ENCODE measurements around the gene SLC16A9. TPM values are rescaled to one million over a fixed set of nuclear protein-coding genes. Genes with fewer than 3 reads are reported as not detected.

SLC16A9 gene
- polyA plus RNA-seq, 4 donors: 0.18 to 2.4 (median 0.25) TPM

- no peak overlapping the region for H3K27ac ChIP-seq (ENCODE audit: low read depth in 1 of 3, low read length in 2 of 3)
- no peaks in the 10 kb centered on the region for H3K36me3 ChIP-seq (ENCODE audit: control insufficient read depth in 3 of 3, insufficient read depth in 2 of 3, low read depth in 1 of 3, low read length in 3 of 3)
- no peaks in the 10 kb centered on the region for H3K9me3 ChIP-seq (ENCODE audit: control insufficient read depth in 2 of 2, insufficient read depth in 1 of 2, low read depth in 1 of 2, low read length in 1 of 2)
- DNase-seq (no peak), FAIRE-seq (no peak)
- no peak overlapping the region for H3K4me3 ChIP-seq (ENCODE audit: low read depth in 1 of 3, low read length in 3 of 3)
- H3K27me3 ChIP-seq (ENCODE audit: control insufficient read depth in 3 of 3, insufficient read depth in 3 of 3, low read length in 3 of 3): no peaks in the 10 kb centered on the region
- H3K4me1 ChIP-seq (ENCODE audit: control insufficient read depth in 3 of 3, insufficient read depth in 2 of 3, low read depth in 1 of 3, low read length in 2 of 3): peaks cover 0 to 5% (median 0%) of the 10 kb centered on the region in 3 donors
- WGBS, 3 donors: 45 to 69% (median 50%) methylated on average over 3 of the region's 3 CpGs
These were observed 83.2 kb downstream of the SLC16A9 start for GRCh38 chr10:59626523-59626869.

- H3K27ac ChIP-seq (ENCODE audit: low read depth in 1 of 3, low read length in 2 of 3): no peak overlapping the region
- no peaks in the 10 kb centered on the region for H3K9me3 ChIP-seq (ENCODE audit: control insufficient read depth in 2 of 2, insufficient read depth in 1 of 2, low read depth in 1 of 2, low read length in 1 of 2)
- no peaks in the 10 kb centered on the region for H3K36me3 ChIP-seq (ENCODE audit: control insufficient read depth in 3 of 3, insufficient read depth in 2 of 3, low read depth in 1 of 3, low read length in 3 of 3)
- no peaks in the 10 kb centered on the region for H3K27me3 ChIP-seq (ENCODE audit: control insufficient read depth in 3 of 3, insufficient read depth in 3 of 3, low read length in 3 of 3)
- H3K4me1 ChIP-seq (ENCODE audit: control insufficient read depth in 3 of 3, insufficient read depth in 2 of 3, low read depth in 1 of 3, low read length in 2 of 3): peaks cover 0 to 5% (median 0%) of the 10 kb centered on the region in 3 donors
- FAIRE-seq (no peak), DNase-seq (peak; percentile 72 to 81)
- 26 to 27% (median 26%) methylated on average over 8 of the region's 8 CpGs for WGBS, 3 donors
- no peak overlapping the region for H3K4me3 ChIP-seq (ENCODE audit: low read depth in 1 of 3, low read length in 3 of 3)
These were observed 83.7 kb downstream of the SLC16A9 start for GRCh38 chr10:59625721-59626522.

GRCh38 chr10:59624951-59625350 is 84.7 kb downstream of the SLC16A9 start:
- no peak for FAIRE-seq
- Histone ChIP-seq H3K27ac (ENCODE audit: low read depth in 1 of 3, low read length in 2 of 3) (no peak overlapping the region), H3K4me1 (ENCODE audit: control insufficient read depth in 3 of 3, insufficient read depth in 2 of 3, low read depth in 1 of 3, low read length in 2 of 3) (peaks cover 0 to 5% (median 0%) of the 10 kb centered on the region in 3 donors), H3K27me3 (ENCODE audit: control insufficient read depth in 3 of 3, insufficient read depth in 3 of 3, low read length in 3 of 3) (no peaks in the 10 kb centered on the region), H3K4me3 (ENCODE audit: low read depth in 1 of 3, low read length in 3 of 3) (no peak overlapping the region), H3K36me3 (ENCODE audit: control insufficient read depth in 3 of 3, insufficient read depth in 2 of 3, low read depth in 1 of 3, low read length in 3 of 3) (no peaks in the 10 kb centered on the region), H3K9me3 (ENCODE audit: control insufficient read depth in 2 of 2, insufficient read depth in 1 of 2, low read depth in 1 of 2, low read length in 1 of 2) (no peaks in the 10 kb centered on the region)
- WGBS, 3 donors: 84 to 91% (median 88%) methylated on average over 8 of the region's 8 CpGs
- no peak for DNase-seq

GRCh38 chr10:59624136-59624535 is 85.5 kb downstream of the SLC16A9 start:
- H3K27me3 ChIP-seq (ENCODE audit: control insufficient read depth in 3 of 3, insufficient read depth in 3 of 3, low read length in 3 of 3): no peaks in the 10 kb centered on the region
- no peak overlapping the region for H3K4me3 ChIP-seq (ENCODE audit: low read depth in 1 of 3, low read length in 3 of 3)
- DNase-seq (no peak), FAIRE-seq (no peak)
- H3K27ac ChIP-seq (ENCODE audit: low read depth in 1 of 3, low read length in 2 of 3): no peak overlapping the region
- H3K4me1 ChIP-seq (ENCODE audit: control insufficient read depth in 3 of 3, insufficient read depth in 2 of 3, low read depth in 1 of 3, low read length in 2 of 3): peaks cover 0 to 1% (median 0%) of the 10 kb centered on the region in 3 donors
- H3K9me3 ChIP-seq (ENCODE audit: control insufficient read depth in 2 of 2, insufficient read depth in 1 of 2, low read depth in 1 of 2, low read length in 1 of 2): no peaks in the 10 kb centered on the region
- WGBS, 3 donors: 87 to 95% (median 94%) methylated on average over 3 of the region's 3 CpGs
- H3K36me3 ChIP-seq (ENCODE audit: control insufficient read depth in 3 of 3, insufficient read depth in 2 of 3, low read depth in 1 of 3, low read length in 3 of 3): no peaks in the 10 kb centered on the region

- Histone ChIP-seq H3K27me3 (ENCODE audit: control insufficient read depth in 3 of 3, insufficient read depth in 3 of 3, low read length in 3 of 3) (no peaks in the 10 kb centered on the region), H3K4me3 (ENCODE audit: low read depth in 1 of 3, low read length in 3 of 3) (no peak overlapping the region), H3K9me3 (ENCODE audit: control insufficient read depth in 2 of 2, insufficient read depth in 1 of 2, low read depth in 1 of 2, low read length in 1 of 2) (no peaks in the 10 kb centered on the region), H3K27ac (ENCODE audit: low read depth in 1 of 3, low read length in 2 of 3) (no peak overlapping the region), H3K4me1 (ENCODE audit: control insufficient read depth in 3 of 3, insufficient read depth in 2 of 3, low read depth in 1 of 3, low read length in 2 of 3) (no peaks in the 10 kb centered on the region), H3K36me3 (ENCODE audit: control insufficient read depth in 3 of 3, insufficient read depth in 2 of 3, low read depth in 1 of 3, low read length in 3 of 3) (no peaks in the 10 kb centered on the region)
- DNase-seq (no peak), FAIRE-seq (no peak)
- 77 to 84% (median 79%) methylated on average over 16 of the region's 16 CpGs for WGBS, 3 donors
These were observed 86.2 kb downstream of the SLC16A9 start for GRCh38 chr10:59623133-59624121.

GRCh38 chr10:59622320-59623132 is 87.1 kb downstream of the SLC16A9 start:
- no peak overlapping the region for H3K27ac ChIP-seq (ENCODE audit: low read depth in 1 of 3, low read length in 2 of 3)
- FAIRE-seq (no peak), DNase-seq (peak; percentile 73 to 81)
- H3K27me3 ChIP-seq (ENCODE audit: control insufficient read depth in 3 of 3, insufficient read depth in 3 of 3, low read length in 3 of 3): no peaks in the 10 kb centered on the region
- no peaks in the 10 kb centered on the region for H3K36me3 ChIP-seq (ENCODE audit: control insufficient read depth in 3 of 3, insufficient read depth in 2 of 3, low read depth in 1 of 3, low read length in 3 of 3)
- no peaks in the 10 kb centered on the region for H3K9me3 ChIP-seq (ENCODE audit: control insufficient read depth in 2 of 2, insufficient read depth in 1 of 2, low read depth in 1 of 2, low read length in 1 of 2)
- no peaks in the 10 kb centered on the region for H3K4me1 ChIP-seq (ENCODE audit: control insufficient read depth in 3 of 3, insufficient read depth in 2 of 3, low read depth in 1 of 3, low read length in 2 of 3)
- WGBS, 3 donors: 48 to 76% (median 56%) methylated on average over 16 of the region's 16 CpGs
- no peak overlapping the region for H3K4me3 ChIP-seq (ENCODE audit: low read depth in 1 of 3, low read length in 3 of 3)

- DNase-seq (no peak), FAIRE-seq (no peak)
- no peaks in the 10 kb centered on the region for H3K27me3 ChIP-seq (ENCODE audit: control insufficient read depth in 3 of 3, insufficient read depth in 3 of 3, low read length in 3 of 3)
- 96 to 100% (median 100%) methylated on average over 1 of the region's 1 CpG for WGBS, 3 donors
- H3K27ac ChIP-seq (ENCODE audit: low read depth in 1 of 3, low read length in 2 of 3): no peak overlapping the region
- H3K4me3 ChIP-seq (ENCODE audit: low read depth in 1 of 3, low read length in 3 of 3): no peak overlapping the region
- no peaks in the 10 kb centered on the region for H3K9me3 ChIP-seq (ENCODE audit: control insufficient read depth in 2 of 2, insufficient read depth in 1 of 2, low read depth in 1 of 2, low read length in 1 of 2)
- no peaks in the 10 kb centered on the region for H3K4me1 ChIP-seq (ENCODE audit: control insufficient read depth in 3 of 3, insufficient read depth in 2 of 3, low read depth in 1 of 3, low read length in 2 of 3)
- H3K36me3 ChIP-seq (ENCODE audit: control insufficient read depth in 3 of 3, insufficient read depth in 2 of 3, low read depth in 1 of 3, low read length in 3 of 3): no peaks in the 10 kb centered on the region
These were observed 87.9 kb downstream of the SLC16A9 start for GRCh38 chr10:59621771-59622170.

- FAIRE-seq: no peak
- Histone ChIP-seq H3K4me3 (ENCODE audit: low read depth in 1 of 3, low read length in 3 of 3) (no peak overlapping the region), H3K4me1 (ENCODE audit: control insufficient read depth in 3 of 3, insufficient read depth in 2 of 3, low read depth in 1 of 3, low read length in 2 of 3) (no peaks in the 10 kb centered on the region), H3K9me3 (ENCODE audit: control insufficient read depth in 2 of 2, insufficient read depth in 1 of 2, low read depth in 1 of 2, low read length in 1 of 2) (no peaks in the 10 kb centered on the region), H3K27me3 (ENCODE audit: control insufficient read depth in 3 of 3, insufficient read depth in 3 of 3, low read length in 3 of 3) (no peaks in the 10 kb centered on the region), H3K27ac (ENCODE audit: low read depth in 1 of 3, low read length in 2 of 3) (no peak overlapping the region), H3K36me3 (ENCODE audit: control insufficient read depth in 3 of 3, insufficient read depth in 2 of 3, low read depth in 1 of 3, low read length in 3 of 3) (no peaks in the 10 kb centered on the region)
- DNase-seq: no peak
- 61 to 82% (median 72%) methylated on average over 4 of the region's 4 CpGs for WGBS, 3 donors
These were observed 91.0 kb downstream of the SLC16A9 start for GRCh38 chr10:59618666-59619065.

Measured in small intestine (tissue), 7 donors.